Mesendoderm (in vitro differentiated cells): ENCODE measurements around the gene ARHGAP10.

Source experiments
- DNase-seq: peaks from one replicate; pipeline ENCODE4 v3.0.0; 2013
- H2AK5ac ChIP-seq: 2 replicates; pipeline ENCODE4 v1.6.1; 2013; ENCODE audit warnings: low read length, inconsistent platforms
- H2BK120ac ChIP-seq: 2 replicates; pipeline ENCODE4 v1.6.1; 2013; ENCODE audit warnings: low read depth, mild to moderate bottlenecking, low read length, moderate library complexity, mixed read lengths
- H2BK15ac ChIP-seq: replicated peaks from 2 replicates; pipeline ENCODE4 v1.6.1; 2013; ENCODE audit warnings: low read depth, mild to moderate bottlenecking, moderate library complexity
- H2BK5ac ChIP-seq: 2 replicates; pipeline ENCODE4 v1.6.1; 2013; ENCODE audit warnings: low read length, inconsistent platforms
- H3K18ac ChIP-seq: 2 replicates; pipeline ENCODE4 v1.6.1; 2013; ENCODE audit warnings: mild to moderate bottlenecking, low read length, mixed read lengths
- H3K23ac ChIP-seq: one replicate; pipeline ENCODE4 v1.6.1; 2013; ENCODE audit warnings: low read length
- H3K27ac ChIP-seq: 2 replicates; pipeline ENCODE4 v1.5.1; 2013; ENCODE audit warnings: low read depth, mild to moderate bottlenecking, inconsistent platforms, low read length, moderate library complexity
- H3K27me3 ChIP-seq: 2 replicates; pipeline ENCODE4 v1.6.1; 2013; ENCODE audit warnings: low read length, control low read depth, mild to moderate bottlenecking, inconsistent platforms; ENCODE audit not compliant: insufficient read depth, poor library complexity
- H3K36me3 ChIP-seq: 2 replicates; pipeline ENCODE4 v1.6.1; 2013; ENCODE audit warnings: low read length, inconsistent platforms; ENCODE audit not compliant: control insufficient read depth, insufficient read depth
- H3K4ac ChIP-seq: one replicate; pipeline ENCODE4 v1.6.1; 2013; ENCODE audit warnings: low read depth, mild to moderate bottlenecking, low read length, moderate library complexity
- H3K4me1 ChIP-seq: 2 replicates; pipeline ENCODE4 v1.6.1; 2013; ENCODE audit warnings: low read depth, low read length, inconsistent platforms; ENCODE audit not compliant: control insufficient read depth
- H3K4me2 ChIP-seq: 2 replicates; pipeline ENCODE4 v1.6.1; 2013; ENCODE audit warnings: low read length
- H3K4me3 ChIP-seq: 2 replicates; pipeline ENCODE4 v1.5.1; 2013; ENCODE audit warnings: mild to moderate bottlenecking, low read length
- H3K56ac ChIP-seq: one replicate; pipeline ENCODE4 v1.6.1; 2013; ENCODE audit warnings: low read length
- H3K79me1 ChIP-seq: 2 replicates; pipeline ENCODE4 v1.6.1; 2013; ENCODE audit warnings: low read length, inconsistent platforms
- H3K79me2 ChIP-seq: 2 replicates; pipeline ENCODE4 v1.6.1; 2013; ENCODE audit warnings: mild to moderate bottlenecking, low read length; ENCODE audit not compliant: control insufficient read depth, insufficient read depth
- H3K9ac ChIP-seq: 2 replicates; pipeline ENCODE4 v1.6.1; 2013; ENCODE audit warnings: low read length, inconsistent platforms
- H4K5ac ChIP-seq: one replicate; pipeline ENCODE4 v1.6.1; 2013; ENCODE audit warnings: low read length
- H4K8ac ChIP-seq: one replicate; pipeline ENCODE4 v1.6.1; 2013; ENCODE audit warnings: low read depth, mild to moderate bottlenecking, control low read depth, low read length, moderate library complexity
- WGBS: extraction: QIAGEN DNeasy Blood & Tissue Kit; methylation state at CpG from one replicate; pipeline ENCODE4 v1.1.7; 2013; ENCODE audit warnings: low lambda C conversion rate, missing lambda C conversion rate; ENCODE audit not compliant: insufficient coverage; ENCODE audit errors: extremely low coverage; 5-methylcytosine and 5-hydroxymethylcytosine counted together

The ARHGAP10 gene

GRCh38 chr4:147764337-147764736, 32.4 kb downstream of the ARHGAP10 start:
- Histone ChIP-seq H2BK15ac (no peak overlapping the region), H4K5ac (no peak overlapping the region), H3K27ac (no peak overlapping the region), H2AK5ac (no peak overlapping the region), H2BK5ac (no peak overlapping the region), H3K4me1 (peaks cover 2% of the 10 kb centered on the region), H3K79me2 (no peaks in the 10 kb centered on the region), H3K18ac (no peak overlapping the region), H3K79me1 (no peaks in the 10 kb centered on the region), H3K4me3 (no peak overlapping the region), H3K9ac (no peak overlapping the region), H3K4ac (no peak overlapping the region), H3K23ac (no peak overlapping the region), H3K56ac (no peak overlapping the region), H3K36me3 (no peaks in the 10 kb centered on the region), H3K4me2 (no peak overlapping the region), H3K27me3 (no peaks in the 10 kb centered on the region), H2BK120ac (no peak overlapping the region), H4K8ac (no peak overlapping the region)
- no peak for DNase-seq
- WGBS: no CpG with 5 or more reads among the region's 7 CpGs

GRCh38 chr4:147765121-147765529, 33.2 kb downstream of the ARHGAP10 start:
- Histone ChIP-seq H3K56ac (no peak overlapping the region), H3K23ac (no peak overlapping the region), H3K27me3 (no peaks in the 10 kb centered on the region), H4K5ac (no peak overlapping the region), H2BK120ac (no peak overlapping the region), H3K9ac (no peak overlapping the region), H3K4me3 (no peak overlapping the region), H3K4ac (no peak overlapping the region), H3K18ac (no peak overlapping the region), H3K79me1 (no peaks in the 10 kb centered on the region), H3K36me3 (no peaks in the 10 kb centered on the region), H3K27ac (no peak overlapping the region), H2AK5ac (no peak overlapping the region), H2BK5ac (no peak overlapping the region), H3K79me2 (no peaks in the 10 kb centered on the region), H3K4me2 (no peak overlapping the region), H4K8ac (no peak overlapping the region), H2BK15ac (no peak overlapping the region), H3K4me1 (peaks cover 2% of the 10 kb centered on the region)
- no CpG with 5 or more reads among the region's 3 CpGs for WGBS
- no peak for DNase-seq

- H2BK120ac ChIP-seq: no peak overlapping the region
- no peak overlapping the region for H3K4me2 ChIP-seq
- no peak overlapping the region for H2BK15ac ChIP-seq
- no peak overlapping the region for H3K23ac ChIP-seq
- H3K18ac ChIP-seq: no peak overlapping the region
- WGBS: no CpG with 5 or more reads among the region's 4 CpGs
- no peaks in the 10 kb centered on the region for H3K36me3 ChIP-seq
- no peaks in the 10 kb centered on the region for H3K27me3 ChIP-seq
- H2BK5ac ChIP-seq: no peak overlapping the region
- no peak overlapping the region for H4K5ac ChIP-seq
- H3K4me3 ChIP-seq: no peak overlapping the region
- no peak overlapping the region for H2AK5ac ChIP-seq
- H3K27ac ChIP-seq: no peak overlapping the region
- H3K4me1 ChIP-seq: no peaks in the 10 kb centered on the region
- no peak overlapping the region for H3K9ac ChIP-seq
- no peak for DNase-seq
- no peak overlapping the region for H4K8ac ChIP-seq
- no peaks in the 10 kb centered on the region for H3K79me2 ChIP-seq
- no peaks in the 10 kb centered on the region for H3K79me1 ChIP-seq
- H3K4ac ChIP-seq: no peak overlapping the region
- H3K56ac ChIP-seq: no peak overlapping the region
Measured at GRCh38 chr4:147768113-147768512, 36.2 kb downstream of the ARHGAP10 start.

GRCh38 chr4:147769386-147769785, 37.5 kb downstream of the ARHGAP10 start:
- Histone ChIP-seq H3K79me1 (peaks cover 2% of the 10 kb centered on the region), H3K36me3 (no peaks in the 10 kb centered on the region), H2AK5ac (no peak overlapping the region), H3K4me2 (no peak overlapping the region), H3K79me2 (no peaks in the 10 kb centered on the region), H3K4ac (no peak overlapping the region), H3K9ac (no peak overlapping the region), H3K18ac (no peak overlapping the region), H2BK15ac (no peak overlapping the region), H3K4me3 (no peak overlapping the region), H3K4me1 (no peaks in the 10 kb centered on the region), H3K56ac (no peak overlapping the region), H3K27me3 (no peaks in the 10 kb centered on the region), H3K27ac (no peak overlapping the region), H2BK120ac (no peak overlapping the region), H4K8ac (no peak overlapping the region), H4K5ac (no peak overlapping the region), H3K23ac (no peak overlapping the region), H2BK5ac (no peak overlapping the region)
- no CpG with 5 or more reads among the region's 4 CpGs for WGBS
- no peak for DNase-seq

GRCh38 chr4:147770831-147771230, 38.9 kb downstream of the ARHGAP10 start:
- no peak overlapping the region for H3K4me3 ChIP-seq
- H3K23ac ChIP-seq: no peak overlapping the region
- no peak overlapping the region for H2BK15ac ChIP-seq
- no peak for DNase-seq
- no peak overlapping the region for H3K9ac ChIP-seq
- H3K27ac ChIP-seq: no peak overlapping the region
- H4K8ac ChIP-seq: no peak overlapping the region
- H3K79me2 ChIP-seq: no peaks in the 10 kb centered on the region
- H3K4ac ChIP-seq: no peak overlapping the region
- H3K79me1 ChIP-seq: peaks cover 2% of the 10 kb centered on the region
- no peak overlapping the region for H2AK5ac ChIP-seq
- no peaks in the 10 kb centered on the region for H3K4me1 ChIP-seq
- no peak overlapping the region for H3K4me2 ChIP-seq
- WGBS: no CpG with 5 or more reads among the region's 2 CpGs
- H3K18ac ChIP-seq: no peak overlapping the region
- H3K27me3 ChIP-seq: no peaks in the 10 kb centered on the region
- no peak overlapping the region for H4K5ac ChIP-seq
- H2BK5ac ChIP-seq: no peak overlapping the region
- no peaks in the 10 kb centered on the region for H3K36me3 ChIP-seq
- H3K56ac ChIP-seq: no peak overlapping the region
- no peak overlapping the region for H2BK120ac ChIP-seq

- no CpG with 5 or more reads among the region's 8 CpGs for WGBS
- Histone ChIP-seq H4K8ac (no peak overlapping the region), H2AK5ac (no peak overlapping the region), H3K18ac (no peak overlapping the region), H3K27me3 (no peaks in the 10 kb centered on the region), H3K9ac (no peak overlapping the region), H4K5ac (no peak overlapping the region), H3K4me3 (no peak overlapping the region), H3K23ac (no peak overlapping the region), H3K4me1 (peaks cover 2% of the 10 kb centered on the region), H2BK5ac (no peak overlapping the region), H3K79me1 (peaks cover 4% of the 10 kb centered on the region), H3K27ac (no peak overlapping the region), H3K4me2 (no peak overlapping the region), H3K36me3 (no peaks in the 10 kb centered on the region), H2BK15ac (no peak overlapping the region), H3K4ac (no peak overlapping the region), H3K79me2 (no peaks in the 10 kb centered on the region), H2BK120ac (no peak overlapping the region), H3K56ac (no peak overlapping the region)
- DNase-seq: no peak
Measured at GRCh38 chr4:147772056-147772455, 40.2 kb downstream of the ARHGAP10 start.
